Keratinocyte (primary cell): Measurements from ENCODE around the gene ZNF185.

Experiments used
- CTCF ChIP-seq, 3 experiments: IDR thresholded peaks in 1 of 3; conservative IDR thresholded peaks in 1 of 3; optimal IDR thresholded peaks in 1 of 3; 2 replicates in 2 of 3; 3 replicates in 1 of 3; pipeline versions ENCODE3 to v1.5.1; 2011; ENCODE audit warnings: low read length in 3 of 3, mild to moderate bottlenecking in 3 of 3, moderate library complexity in 2 of 3, control low read depth in 1 of 3, inconsistent platforms in 1 of 3; ENCODE audit not compliant: insufficient read depth in 2 of 3; ENCODE audit errors: extremely low read depth in 1 of 3
- EZH2 ChIP-seq: IDR thresholded peaks from one replicate; pipeline ENCODE4 v1.6.1; 2012; ENCODE audit warnings: inconsistent platforms, mild to moderate bottlenecking, low read length, moderate library complexity

- TF ChIP-seq CTCF (optimal IDR thresholded peaks at IDR 0.05 in 1 of 3, IDR thresholded peaks at IDR 0.05 in 1 of 3, conservative IDR thresholded peaks at IDR 0.05 in 1 of 3; ENCODE audit: extremely low read depth in 1 of 3, insufficient read depth in 2 of 3, low read length in 3 of 3) = no peak
- TF ChIP-seq EZH2 = no peak
These were observed 36.8 kb upstream of the ZNF185 start for GRCh38 chrX:152861116-152861515.
